GM23338 (cell line): ENCODE data around the gene SLC19A2.

Source experiments
- CREB1 ChIP-seq: fragments of 250-450 bp; sonication (Bioruptor Pico); IDR thresholded peaks from 2 replicates; pipeline ENCODE4 v1.5.0; 2020; ENCODE audit warnings: low read depth, mild to moderate bottlenecking, moderate library complexity
- CTCF ChIP-seq, 2 experiments: fragments of 200-600 bp in 1 of 2; sonication (generic) in 1 of 2; conservative IDR thresholded peaks; 2 replicates each; pipeline versions ENCODE4 v1.5.1 to v1.6.1; 2016 to 2017; ENCODE audit warnings: antibody characterized with exemption in 2 of 2, low read depth in 2 of 2, mild to moderate bottlenecking in 2 of 2, moderate library complexity in 1 of 2
- ETS1 ChIP-seq: IDR thresholded peaks from 2 replicates; pipeline ENCODE4 v1.6.1; 2016; ENCODE audit warnings: antibody characterized with exemption
- EZH2 ChIP-seq: fragments of 200-600 bp; sonication (generic); IDR thresholded peaks from one replicate; pipeline ENCODE4 v1.8.0; 2017; ENCODE audit warnings: antibody characterized with exemption, mild to moderate bottlenecking, low read depth; ENCODE audit not compliant: unreplicated experiment
- EZH2phosphoT487 ChIP-seq: fragments of 200-600 bp; sonication (generic); IDR thresholded peaks from one replicate; pipeline ENCODE4 v1.8.1; 2018; ENCODE audit warnings: antibody characterized with exemption; ENCODE audit not compliant: unreplicated experiment
- JUNB ChIP-seq: IDR thresholded peaks from one replicate; pipeline ENCODE4 v1.6.1; 2016; ENCODE audit warnings: antibody characterized with exemption; ENCODE audit not compliant: unreplicated experiment
- NANOG ChIP-seq: IDR thresholded peaks from 2 replicates; pipeline ENCODE4 v1.6.1; 2016; ENCODE audit warnings: antibody characterized with exemption, borderline replicate concordance
- POLR2AphosphoS5 ChIP-seq: IDR thresholded peaks from 2 replicates; pipeline ENCODE4 v1.6.1; 2016; ENCODE audit warnings: antibody characterized with exemption, low read depth
- REST ChIP-seq: IDR thresholded peaks from one replicate; pipeline ENCODE4 v1.6.1; 2018; ENCODE audit warnings: antibody characterized with exemption; ENCODE audit not compliant: unreplicated experiment
- STAT1 ChIP-seq: IDR thresholded peaks from one replicate; pipeline ENCODE4 v1.6.1; 2016; ENCODE audit warnings: antibody characterized with exemption; ENCODE audit not compliant: unreplicated experiment
- ZNF114 ChIP-seq: fragments of 250-450 bp; sonication (Bioruptor Pico); IDR thresholded peaks from 2 replicates; pipeline ENCODE4 v1.5.0; 2020; ENCODE audit warnings: mild to moderate bottlenecking, moderate library complexity
- ZNF331 ChIP-seq: fragments of 250-450 bp; sonication (Bioruptor Pico); IDR thresholded peaks from 2 replicates; pipeline ENCODE4 v1.5.0; 2020; ENCODE audit warnings: low read depth, mild to moderate bottlenecking, moderate library complexity
- ZNF462 ChIP-seq: fragments of 250-450 bp; sonication (Bioruptor Pico); IDR thresholded peaks from 2 replicates; pipeline ENCODE4 v1.5.0; 2020; ENCODE audit warnings: mild to moderate bottlenecking, moderate library complexity

GRCh38 chr1:169484683-169485430 lies 887 bp downstream of the SLC19A2 start:
- TF ChIP-seq POLR2AphosphoS5 (no peak), CTCF (conservative IDR thresholded peaks at IDR 0.05; ENCODE audit: low read depth in 2 of 2) (no peak), ETS1 (no peak), EZH2phosphoT487 (no peak), STAT1 (no peak), REST (no peak), EZH2 (no peak), ZNF331 (CRISPR knock-in tag) (no peak), ZNF462 (CRISPR knock-in tag) (no peak), CREB1 (CRISPR knock-in tag) (no peak), JUNB (no peak), ZNF114 (CRISPR knock-in tag) (no peak), NANOG (no peak)
